Liver (tissue), 9 donors: Measurements from ENCODE around the gene TMEM273. TPM values are rescaled to one million over a fixed set of nuclear protein-coding genes. Genes with fewer than 3 reads are reported as not detected.

ENCODE experiments used
- DNase-seq: peaks from one replicate; pipeline ENCODE4 v3.0.0-alpha.2; 2017; ENCODE audit warnings: low spot score
- H3K27ac ChIP-seq, 2 donors: one replicate each; pipeline ENCODE4 v1.7.0; 2013; ENCODE audit warnings: inconsistent platforms in 2 of 2, low read length in 2 of 2, control low read depth in 1 of 2, low read depth in 1 of 2, mild to moderate bottlenecking in 1 of 2
- H3K27me3 ChIP-seq, 4 donors: one replicate each; pipeline versions ENCODE4 v1.6.1 to v1.7.0; 2013; ENCODE audit warnings: low read length in 3 of 4, inconsistent platforms in 1 of 4, mild to moderate bottlenecking in 1 of 4, moderate library complexity in 1 of 4; ENCODE audit not compliant: control insufficient read depth in 4 of 4, insufficient read depth in 4 of 4
- H3K36me3 ChIP-seq, 4 donors: one replicate each; pipeline versions ENCODE4 v1.6.1 to v1.7.0; 2013; ENCODE audit warnings: low read length in 3 of 4, mild to moderate bottlenecking in 3 of 4, low read depth in 1 of 4, moderate library complexity in 1 of 4; ENCODE audit not compliant: control insufficient read depth in 4 of 4, insufficient read depth in 3 of 4
- H3K4me1 ChIP-seq, 4 donors: one replicate each; pipeline versions ENCODE4 v1.6.1 to v1.7.0; 2013; ENCODE audit warnings: low read length in 3 of 4, mild to moderate bottlenecking in 3 of 4, moderate library complexity in 1 of 4; ENCODE audit not compliant: control insufficient read depth in 4 of 4, insufficient read depth in 4 of 4
- H3K4me3 ChIP-seq, 3 donors: one replicate each; pipeline versions ENCODE4 v1.6.1 to v1.7.0; 2013; ENCODE audit warnings: low read length in 3 of 3, control low read depth in 1 of 3, low read depth in 1 of 3, mild to moderate bottlenecking in 1 of 3
- H3K9ac ChIP-seq, 2 donors: one replicate each; pipeline ENCODE4 v1.7.0; 2013; ENCODE audit warnings: low read length in 2 of 2, mild to moderate bottlenecking in 2 of 2, moderate library complexity in 2 of 2, control low read depth in 1 of 2, low read depth in 1 of 2
- H3K9me3 ChIP-seq, 4 donors: one replicate each; pipeline versions ENCODE4 v1.6.1 to v1.7.0; 2013; ENCODE audit warnings: low read length in 3 of 4; ENCODE audit not compliant: control insufficient read depth in 4 of 4
- ATF3 ChIP-seq: IDR thresholded peaks from 2 replicates; pipeline ENCODE4 v1.6.1; 2016; ENCODE audit warnings: antibody characterized with exemption
- FOXA1 ChIP-seq: IDR thresholded peaks from 2 replicates; pipeline ENCODE4 v1.6.1; 2016; ENCODE audit warnings: antibody characterized with exemption
- FOXA2 ChIP-seq: IDR thresholded peaks from 2 replicates; pipeline ENCODE4 v1.6.1; 2016; ENCODE audit warnings: antibody characterized with exemption
- GABPA ChIP-seq, 2 donors: IDR thresholded peaks in 1 of 2; conservative IDR thresholded peaks in 1 of 2; 2 replicates each; pipeline ENCODE4 v1.6.1; 2016; ENCODE audit warnings: antibody characterized with exemption in 2 of 2, mild to moderate bottlenecking in 1 of 2, moderate library complexity in 1 of 2
- HNF4G ChIP-seq: IDR thresholded peaks from 2 replicates; pipeline ENCODE4 v1.6.1; 2016; ENCODE audit warnings: antibody characterized with exemption
- JUND ChIP-seq, 2 donors: IDR thresholded peaks; 2 replicates each; pipeline ENCODE4 v1.6.1; 2016; ENCODE audit warnings: antibody characterized with exemption in 2 of 2
- MAX ChIP-seq: IDR thresholded peaks from 2 replicates; pipeline ENCODE4 v1.6.1; 2016; ENCODE audit warnings: antibody characterized with exemption
- NR2F2 ChIP-seq: IDR thresholded peaks from 2 replicates; pipeline ENCODE4 v1.6.1; 2016; ENCODE audit warnings: antibody characterized with exemption
- RAD21 ChIP-seq, 2 donors: IDR thresholded peaks; 2 replicates each; pipeline ENCODE4 v1.6.1; 2016; ENCODE audit warnings: antibody characterized with exemption in 2 of 2, mild to moderate bottlenecking in 2 of 2
- RXRA ChIP-seq, 2 donors: IDR thresholded peaks; 2 replicates each; pipeline ENCODE4 v1.6.1; 2017 to 2018; ENCODE audit warnings: antibody characterized with exemption in 2 of 2, mild to moderate bottlenecking in 1 of 2
- SP1 ChIP-seq: IDR thresholded peaks from 2 replicates; pipeline ENCODE4 v1.6.1; 2018; ENCODE audit warnings: antibody characterized with exemption, mild to moderate bottlenecking
- TAF1 ChIP-seq: conservative IDR thresholded peaks from 2 replicates; pipeline ENCODE4 v1.6.1; 2016; ENCODE audit warnings: antibody characterized with exemption, mild to moderate bottlenecking
- YY1 ChIP-seq: IDR thresholded peaks from 2 replicates; pipeline ENCODE4 v1.6.1; 2016; ENCODE audit warnings: antibody characterized with exemption, mild to moderate bottlenecking
- ZBTB33 ChIP-seq: IDR thresholded peaks from 2 replicates; pipeline ENCODE4 v1.6.1; 2016; ENCODE audit warnings: antibody characterized with exemption
- WGBS: extraction: QIAGEN DNeasy Blood & Tissue Kit; methylation state at CpG from one replicate; pipeline ENCODE4 v1.1.7; 2013; 5-methylcytosine and 5-hydroxymethylcytosine counted together
- polyA plus RNA-seq, 2 donors: library from polyadenylated mRNA; stranded (reverse) in 1 of 2; unstranded in 1 of 2; fragments of 200-250 nt in 1 of 2; fragments of >200 nt in 1 of 2; fragmentation: Nextera tagmentation in 1 of 2; extraction: Ambion mirVana in 1 of 2; gene quantifications; one replicate each; pipeline versions ENCODE4 v1.2.1 to v1.2.3, GENCODE V29; 2013 to 2015
- total RNA-seq, 2 donors: library from RNA; depleted of rRNA; stranded (reverse); fragments of >200 nt; gene quantifications; one replicate each; pipeline ENCODE4 v1.2.3, GENCODE V29; 2014
- TF ChIP-seq, protein P1 (sequence below): fragments of 150-350 bp; IDR thresholded peaks from 2 replicates; pipeline ENCODE4 v1.5.1; 2017; ENCODE audit warnings: improper control_type of control experiment, low read depth, low read length; ENCODE audit not compliant: missing input control
- TF ChIP-seq, protein P2 (sequence below): IDR thresholded peaks from 2 replicates; pipeline ENCODE4 v1.6.1; 2016; ENCODE audit warnings: antibody characterized with exemption, mild to moderate bottlenecking
- donor health status: healthy.
- donor health status: healthy.
- donor health status: healthy.
- donor health status: healthy.
- donor health status: healthy.

The TMEM273 gene
- total and polyA plus RNA-seq, 4 donors: 2.5 to 9.5 (median 4.5) TPM

DNA sequence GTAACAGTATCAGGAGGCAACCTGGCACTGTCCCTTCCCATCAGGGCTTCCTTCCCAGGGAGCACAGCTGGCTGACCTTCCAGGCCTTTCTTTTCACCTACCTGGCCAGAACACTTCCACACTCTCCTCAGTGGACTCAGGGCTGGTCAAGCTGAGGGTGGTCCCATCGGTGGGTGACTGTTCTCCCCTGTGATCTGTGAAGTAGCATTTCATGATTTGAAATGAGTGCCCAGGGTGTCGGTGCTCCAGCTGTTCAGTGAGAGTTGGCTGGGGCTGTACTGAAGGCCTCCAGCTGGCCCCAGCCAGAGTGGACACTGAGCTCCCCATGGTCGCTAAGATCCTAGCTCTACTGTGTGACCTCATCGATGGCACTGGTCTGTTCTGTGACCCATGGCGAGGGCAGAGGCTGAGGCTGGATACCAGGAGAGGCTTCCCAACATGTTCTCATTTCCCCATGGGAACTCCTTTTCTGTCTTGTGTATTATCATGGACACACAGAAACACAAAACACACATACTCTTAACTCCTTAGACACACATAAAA, 54.4 kb downstream of the TMEM273 start, which contains the start of gene FAM170B:
TSS of gene FAM170B (minus strand) at position 316 of the 543 bp plus-strand sequence. CDS start at position 213, 103 bp downstream.
- Histone ChIP-seq H3K4me1 (no peaks in the 10 kb centered on the region), H3K9me3 (no peaks in the 10 kb centered on the region), H3K27ac (no peak within 1 kb of the TSS), H3K9ac (no peak within 1 kb of the TSS), H3K36me3 (no peaks in the 10 kb centered on the region), H3K4me3 (no peak within 1 kb of the TSS), H3K27me3 (peaks cover 0 to 3% (median 0%) of the 10 kb centered on the region in 4 donors)
- TF ChIP-seq MAX (no peak), GABPA (IDR thresholded peaks at IDR 0.05 in 1 of 2, conservative IDR thresholded peaks at IDR 0.05 in 1 of 2) (no peak), TAF1 (no peak), YY1 (no peak), ZBTB33 (no peak)
- DNase-seq: no peak
- WGBS: 86% methylated on average over 5 of the region's 5 CpGs

DNA sequence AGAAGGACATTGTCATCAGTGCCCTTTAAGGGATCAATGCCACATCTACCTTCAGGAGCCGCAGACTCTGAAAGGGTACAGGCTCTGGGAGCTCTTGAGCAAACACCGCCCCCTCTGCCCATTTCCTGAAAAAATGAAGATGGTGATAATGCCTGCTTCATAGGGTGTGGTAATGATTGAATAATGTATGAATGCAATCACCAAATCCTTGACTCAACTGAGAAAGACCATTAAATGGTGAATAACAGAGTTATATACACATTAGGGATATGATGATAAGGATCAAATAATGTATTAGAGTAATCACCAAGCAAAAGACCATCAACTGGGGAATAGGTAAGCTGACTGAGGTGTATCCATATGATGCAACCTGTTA, 55.8 kb downstream of the TMEM273 start:
- WGBS: 95% methylated on average over 2 of the region's 2 CpGs
- no peak overlapping the region for H3K4me3 ChIP-seq
- peaks cover 0 to 3% (median 0%) of the 10 kb centered on the region in 4 donors for H3K27me3 ChIP-seq
- no peaks in the 10 kb centered on the region for H3K9me3 ChIP-seq
- H3K4me1 ChIP-seq: no peaks in the 10 kb centered on the region
- H3K27ac ChIP-seq: no peak overlapping the region
- no peaks in the 10 kb centered on the region for H3K36me3 ChIP-seq
- no peak for TF ChIP-seq TAF1
- TF ChIP-seq SP1: no peak
- TF ChIP-seq, protein P1, sequence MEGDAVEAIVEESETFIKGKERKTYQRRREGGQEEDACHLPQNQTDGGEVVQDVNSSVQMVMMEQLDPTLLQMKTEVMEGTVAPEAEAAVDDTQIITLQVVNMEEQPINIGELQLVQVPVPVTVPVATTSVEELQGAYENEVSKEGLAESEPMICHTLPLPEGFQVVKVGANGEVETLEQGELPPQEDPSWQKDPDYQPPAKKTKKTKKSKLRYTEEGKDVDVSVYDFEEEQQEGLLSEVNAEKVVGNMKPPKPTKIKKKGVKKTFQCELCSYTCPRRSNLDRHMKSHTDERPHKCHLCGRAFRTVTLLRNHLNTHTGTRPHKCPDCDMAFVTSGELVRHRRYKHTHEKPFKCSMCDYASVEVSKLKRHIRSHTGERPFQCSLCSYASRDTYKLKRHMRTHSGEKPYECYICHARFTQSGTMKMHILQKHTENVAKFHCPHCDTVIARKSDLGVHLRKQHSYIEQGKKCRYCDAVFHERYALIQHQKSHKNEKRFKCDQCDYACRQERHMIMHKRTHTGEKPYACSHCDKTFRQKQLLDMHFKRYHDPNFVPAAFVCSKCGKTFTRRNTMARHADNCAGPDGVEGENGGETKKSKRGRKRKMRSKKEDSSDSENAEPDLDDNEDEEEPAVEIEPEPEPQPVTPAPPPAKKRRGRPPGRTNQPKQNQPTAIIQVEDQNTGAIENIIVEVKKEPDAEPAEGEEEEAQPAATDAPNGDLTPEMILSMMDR: no peak
- no peak for TF ChIP-seq ZBTB33
- no peak for TF ChIP-seq NR2F2
- TF ChIP-seq HNF4G: no peak
- no peak for TF ChIP-seq YY1
- no peak for TF ChIP-seq RXRA (IDR thresholded peaks at IDR 0.05)
- no peak for TF ChIP-seq RAD21 (IDR thresholded peaks at IDR 0.05)
- TF ChIP-seq ATF3: no peak
- no peak for TF ChIP-seq FOXA2
- TF ChIP-seq JUND (IDR thresholded peaks at IDR 0.05): no peak
- TF ChIP-seq, protein P2, sequence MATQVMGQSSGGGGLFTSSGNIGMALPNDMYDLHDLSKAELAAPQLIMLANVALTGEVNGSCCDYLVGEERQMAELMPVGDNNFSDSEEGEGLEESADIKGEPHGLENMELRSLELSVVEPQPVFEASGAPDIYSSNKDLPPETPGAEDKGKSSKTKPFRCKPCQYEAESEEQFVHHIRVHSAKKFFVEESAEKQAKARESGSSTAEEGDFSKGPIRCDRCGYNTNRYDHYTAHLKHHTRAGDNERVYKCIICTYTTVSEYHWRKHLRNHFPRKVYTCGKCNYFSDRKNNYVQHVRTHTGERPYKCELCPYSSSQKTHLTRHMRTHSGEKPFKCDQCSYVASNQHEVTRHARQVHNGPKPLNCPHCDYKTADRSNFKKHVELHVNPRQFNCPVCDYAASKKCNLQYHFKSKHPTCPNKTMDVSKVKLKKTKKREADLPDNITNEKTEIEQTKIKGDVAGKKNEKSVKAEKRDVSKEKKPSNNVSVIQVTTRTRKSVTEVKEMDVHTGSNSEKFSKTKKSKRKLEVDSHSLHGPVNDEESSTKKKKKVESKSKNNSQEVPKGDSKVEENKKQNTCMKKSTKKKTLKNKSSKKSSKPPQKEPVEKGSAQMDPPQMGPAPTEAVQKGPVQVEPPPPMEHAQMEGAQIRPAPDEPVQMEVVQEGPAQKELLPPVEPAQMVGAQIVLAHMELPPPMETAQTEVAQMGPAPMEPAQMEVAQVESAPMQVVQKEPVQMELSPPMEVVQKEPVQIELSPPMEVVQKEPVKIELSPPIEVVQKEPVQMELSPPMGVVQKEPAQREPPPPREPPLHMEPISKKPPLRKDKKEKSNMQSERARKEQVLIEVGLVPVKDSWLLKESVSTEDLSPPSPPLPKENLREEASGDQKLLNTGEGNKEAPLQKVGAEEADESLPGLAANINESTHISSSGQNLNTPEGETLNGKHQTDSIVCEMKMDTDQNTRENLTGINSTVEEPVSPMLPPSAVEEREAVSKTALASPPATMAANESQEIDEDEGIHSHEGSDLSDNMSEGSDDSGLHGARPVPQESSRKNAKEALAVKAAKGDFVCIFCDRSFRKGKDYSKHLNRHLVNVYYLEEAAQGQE: no peak
- no peak for TF ChIP-seq GABPA (IDR thresholded peaks at IDR 0.05 in 1 of 2, conservative IDR thresholded peaks at IDR 0.05 in 1 of 2)
- no peak for TF ChIP-seq FOXA1
- H3K9ac ChIP-seq: no peak overlapping the region
- DNase-seq: no peak
